Ishikawa (cell line): ENCODE data around the gene SV2B.
A peak's percentile ranks its signal among the peaks of the same experiment; 100 is the strongest.

Experiments
- CEBPB ChIP-seq: IDR thresholded peaks from 2 replicates; pipeline ENCODE4 v1.6.1; 2012
- CREB1 ChIP-seq: IDR thresholded peaks from 2 replicates; pipeline ENCODE4 v1.6.1; 2012; ENCODE audit warnings: low read depth
- EGR1 ChIP-seq: IDR thresholded peaks from 2 replicates; pipeline ENCODE4 v1.6.1; 2012
- EP300 ChIP-seq: IDR thresholded peaks from 2 replicates; pipeline ENCODE4 v1.6.1; 2012; ENCODE audit warnings: borderline replicate concordance
- FOXM1 ChIP-seq: IDR thresholded peaks from 2 replicates; pipeline ENCODE4 v1.6.1; 2012; ENCODE audit warnings: low read depth, borderline replicate concordance
- MAX ChIP-seq: IDR thresholded peaks from 2 replicates; pipeline ENCODE4 v1.6.1; 2012
- NFIC ChIP-seq: IDR thresholded peaks from 2 replicates; pipeline ENCODE4 v1.6.1; 2012
- RAD21 ChIP-seq: IDR thresholded peaks from 2 replicates; pipeline ENCODE4 v1.6.1; 2012; ENCODE audit warnings: low read depth
- TAF1 ChIP-seq: IDR thresholded peaks from 2 replicates; pipeline ENCODE4 v1.6.1; 2012; ENCODE audit warnings: low read depth, mild to moderate bottlenecking
- TCF12 ChIP-seq: IDR thresholded peaks from 2 replicates; pipeline ENCODE4 v1.6.1; 2012; ENCODE audit warnings: low read depth
- TEAD4 ChIP-seq: IDR thresholded peaks from 2 replicates; pipeline ENCODE4 v1.6.1; 2012
- YY1 ChIP-seq: IDR thresholded peaks from 2 replicates; pipeline ENCODE4 v1.6.1; 2012; ENCODE audit warnings: low read depth
- ZBTB7A ChIP-seq: IDR thresholded peaks from 2 replicates; pipeline ENCODE4 v1.6.1; 2012; ENCODE audit warnings: low read depth
- TF ChIP-seq, protein P1 (sequence below): IDR thresholded peaks from 2 replicates; pipeline ENCODE4 v1.6.1; 2012
- TF ChIP-seq, protein P2 (sequence below): IDR thresholded peaks from 2 replicates; pipeline ENCODE4 v1.6.1; 2012; ENCODE audit warnings: low read depth, mild to moderate bottlenecking

Gene SV2B

GRCh38 chr15:91224755-91225380 lies 124.8 kb downstream of the SV2B start:
- peak; percentile 70 for TF ChIP-seq RAD21
- TF ChIP-seq, protein P1, sequence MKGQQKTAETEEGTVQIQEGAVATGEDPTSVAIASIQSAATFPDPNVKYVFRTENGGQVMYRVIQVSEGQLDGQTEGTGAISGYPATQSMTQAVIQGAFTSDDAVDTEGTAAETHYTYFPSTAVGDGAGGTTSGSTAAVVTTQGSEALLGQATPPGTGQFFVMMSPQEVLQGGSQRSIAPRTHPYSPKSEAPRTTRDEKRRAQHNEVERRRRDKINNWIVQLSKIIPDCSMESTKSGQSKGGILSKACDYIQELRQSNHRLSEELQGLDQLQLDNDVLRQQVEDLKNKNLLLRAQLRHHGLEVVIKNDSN: no peak

DNA sequence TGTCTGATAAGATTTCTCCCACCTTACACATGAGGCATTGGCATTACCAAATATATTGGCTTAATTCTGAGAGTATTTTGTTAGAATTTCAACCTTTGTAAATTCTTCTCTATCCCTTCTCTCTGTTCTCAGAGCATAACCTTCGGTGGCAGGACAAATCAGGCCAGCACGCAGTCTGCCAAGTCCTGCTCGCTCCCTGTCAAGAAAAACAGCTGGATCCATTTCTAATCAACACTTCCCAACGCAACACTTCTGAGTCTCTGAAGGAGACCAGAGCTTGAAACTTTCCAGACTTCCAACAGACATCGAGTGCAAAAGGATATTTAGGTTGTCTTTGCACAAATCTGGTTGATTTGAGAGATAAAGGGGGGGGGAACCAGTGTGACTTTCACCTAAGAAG lies 125.7 kb downstream of the SV2B start:
- TF ChIP-seq ZBTB7A (no peak), FOXM1 (no peak), CEBPB (no peak), MAX (no peak), TAF1 (no peak), RAD21 (no peak), TEAD4 (no peak), EGR1 (no peak), NFIC (no peak), TCF12 (no peak), EP300 (no peak), CREB1 (no peak), YY1 (no peak)
- TF ChIP-seq, protein P2, sequence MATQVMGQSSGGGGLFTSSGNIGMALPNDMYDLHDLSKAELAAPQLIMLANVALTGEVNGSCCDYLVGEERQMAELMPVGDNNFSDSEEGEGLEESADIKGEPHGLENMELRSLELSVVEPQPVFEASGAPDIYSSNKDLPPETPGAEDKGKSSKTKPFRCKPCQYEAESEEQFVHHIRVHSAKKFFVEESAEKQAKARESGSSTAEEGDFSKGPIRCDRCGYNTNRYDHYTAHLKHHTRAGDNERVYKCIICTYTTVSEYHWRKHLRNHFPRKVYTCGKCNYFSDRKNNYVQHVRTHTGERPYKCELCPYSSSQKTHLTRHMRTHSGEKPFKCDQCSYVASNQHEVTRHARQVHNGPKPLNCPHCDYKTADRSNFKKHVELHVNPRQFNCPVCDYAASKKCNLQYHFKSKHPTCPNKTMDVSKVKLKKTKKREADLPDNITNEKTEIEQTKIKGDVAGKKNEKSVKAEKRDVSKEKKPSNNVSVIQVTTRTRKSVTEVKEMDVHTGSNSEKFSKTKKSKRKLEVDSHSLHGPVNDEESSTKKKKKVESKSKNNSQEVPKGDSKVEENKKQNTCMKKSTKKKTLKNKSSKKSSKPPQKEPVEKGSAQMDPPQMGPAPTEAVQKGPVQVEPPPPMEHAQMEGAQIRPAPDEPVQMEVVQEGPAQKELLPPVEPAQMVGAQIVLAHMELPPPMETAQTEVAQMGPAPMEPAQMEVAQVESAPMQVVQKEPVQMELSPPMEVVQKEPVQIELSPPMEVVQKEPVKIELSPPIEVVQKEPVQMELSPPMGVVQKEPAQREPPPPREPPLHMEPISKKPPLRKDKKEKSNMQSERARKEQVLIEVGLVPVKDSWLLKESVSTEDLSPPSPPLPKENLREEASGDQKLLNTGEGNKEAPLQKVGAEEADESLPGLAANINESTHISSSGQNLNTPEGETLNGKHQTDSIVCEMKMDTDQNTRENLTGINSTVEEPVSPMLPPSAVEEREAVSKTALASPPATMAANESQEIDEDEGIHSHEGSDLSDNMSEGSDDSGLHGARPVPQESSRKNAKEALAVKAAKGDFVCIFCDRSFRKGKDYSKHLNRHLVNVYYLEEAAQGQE: no peak
- TF ChIP-seq, protein P1: no peak

DNA sequence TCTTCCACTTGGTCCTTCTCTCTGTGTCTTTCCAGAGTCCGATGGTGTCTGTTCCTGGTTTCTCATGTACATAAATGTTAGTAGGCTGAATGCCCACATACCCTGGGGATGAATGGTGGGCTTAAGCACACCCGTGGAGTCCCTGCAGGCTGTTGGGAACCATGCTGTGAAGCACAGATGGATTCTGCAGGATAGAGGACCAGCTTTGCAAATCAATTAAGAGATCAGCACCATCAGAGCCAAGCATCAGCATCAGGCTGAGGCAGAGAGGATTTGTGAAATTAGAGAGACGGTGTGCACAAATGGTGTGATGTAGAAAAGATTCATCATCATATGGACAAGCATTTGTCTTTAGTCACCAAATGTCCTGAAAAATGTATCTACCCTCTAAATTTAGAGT lies 127.1 kb downstream of the SV2B start:
- TF ChIP-seq MAX (no peak), NFIC (no peak), FOXM1 (no peak), YY1 (no peak), CEBPB (no peak), TCF12 (no peak)
- TF ChIP-seq, protein P2: no peak

DNA sequence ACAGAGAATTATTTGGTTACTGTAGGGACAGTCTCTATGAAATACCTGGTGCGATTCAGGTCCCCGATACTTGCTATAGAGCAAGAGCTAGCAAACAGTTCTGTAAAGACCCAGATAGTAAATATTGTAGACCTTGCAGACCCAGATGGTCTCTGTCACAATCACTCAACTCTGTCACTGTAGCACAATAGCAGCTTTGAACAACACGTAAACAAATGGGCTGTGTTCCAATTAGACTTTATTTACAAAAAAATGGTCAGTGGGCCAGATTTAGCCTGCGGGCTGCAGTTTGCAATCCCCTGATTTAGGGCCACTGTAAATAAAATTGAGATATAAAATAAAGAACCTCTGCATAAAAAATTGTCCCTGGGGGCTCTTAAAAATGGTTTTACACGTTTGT lies 127.7 kb downstream of the SV2B start:
- TF ChIP-seq TEAD4 (no peak), CEBPB (no peak), TAF1 (no peak), EP300 (no peak), MAX (no peak), TCF12 (no peak), ZBTB7A (no peak), NFIC (no peak), EGR1 (no peak), FOXM1 (no peak), CREB1 (no peak), RAD21 (no peak), YY1 (no peak)
- TF ChIP-seq, protein P2: no peak
- TF ChIP-seq, protein P1: no peak
